ENCODE measurements around the gene RPLP1.

The RPLP1 gene

DNA sequence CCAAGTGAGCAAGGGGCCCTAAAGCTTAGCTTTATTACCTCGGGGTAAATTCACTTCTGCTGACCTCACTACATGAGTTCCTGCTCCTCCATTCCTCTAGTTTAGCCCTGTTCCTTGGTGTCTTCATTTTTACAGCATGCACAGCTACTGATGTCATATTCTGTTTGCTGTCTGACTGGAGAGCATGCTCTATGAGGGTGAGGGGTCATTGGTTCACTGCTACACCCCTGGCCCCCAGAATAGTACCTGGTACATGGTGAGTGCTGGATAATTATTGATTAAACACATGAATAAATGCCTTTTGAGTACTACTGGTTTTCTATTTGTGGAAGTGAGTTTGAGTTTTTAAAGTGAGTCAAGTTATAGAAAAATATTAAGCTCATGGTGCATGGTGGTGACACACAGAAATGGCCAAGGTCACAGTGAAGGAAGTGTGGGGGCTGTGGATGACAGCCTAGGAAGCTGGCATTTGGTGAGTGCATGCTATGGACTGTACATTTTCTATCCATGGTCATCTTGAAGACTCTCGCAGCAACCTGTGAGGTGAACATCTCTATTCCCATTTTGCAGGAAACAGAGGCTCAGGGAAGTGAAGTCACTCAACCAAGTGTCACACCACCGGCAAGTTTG, 34.0 kb downstream of the RPLP1 start (continued):
- TF ChIP-seq ZNF510 (tag by site-specific recombination; IDR thresholded peaks at IDR 0.05; ENCODE audit: insufficient replicate concordance) (no peak), ZNF707 (tag by site-specific recombination; IDR thresholded peaks at IDR 0.05) (no peak), ZNF433 (tag by site-specific recombination; IDR thresholded peaks at IDR 0.05; ENCODE audit: low read depth) (no peak)

DNA sequence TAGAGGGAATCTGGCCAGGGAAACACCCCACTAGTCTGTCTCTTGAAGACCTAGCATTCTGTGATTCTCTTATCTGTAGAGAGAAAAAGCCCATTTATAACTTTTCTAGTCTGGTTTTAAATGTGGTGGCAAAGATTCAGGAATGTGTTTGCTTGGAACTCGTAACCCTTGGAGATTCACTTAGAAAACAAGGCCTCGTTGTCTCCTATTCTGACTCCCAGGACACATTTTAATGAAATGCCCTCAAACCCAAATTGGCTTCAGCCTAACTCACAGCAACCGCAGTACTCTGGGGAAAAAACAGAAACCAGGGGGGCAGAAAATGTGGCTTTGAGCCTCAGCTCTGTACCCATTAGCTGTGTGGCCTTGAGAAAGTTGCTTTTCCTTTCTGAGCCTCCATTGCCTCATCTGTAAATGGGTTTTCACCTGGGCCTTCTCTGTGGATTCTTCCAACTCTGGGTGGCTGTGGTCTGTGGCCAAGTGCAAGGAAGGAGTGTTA, 36.5 kb downstream of the RPLP1 start:
- Histone ChIP-seq H3K9me3 (ENCODE audit: control insufficient read depth, insufficient read depth, low read depth, low read length) (no peaks in the 10 kb centered on the region), H3K4me1 (ENCODE audit: control insufficient read depth, insufficient read depth, low read length) (no peaks in the 10 kb centered on the region), H3K36me3 (ENCODE audit: control insufficient read depth in 2 of 2, insufficient read depth in 1 of 2, low read length in 2 of 2) (no peaks in the 10 kb centered on the region; a peak in 1 of 3 replicates), H3K4me3 (ENCODE audit: low read depth, low read length) (no peak overlapping the region), H3K27ac (ENCODE audit: extremely low read depth, low read depth, low read length) (no peak overlapping the region)
- CTCF ChIA-PET = interaction anchor here (0.7 to 1.1 kb wide), 2 partner anchors 240 to 875 kb away, joined by 3 read pairs; no protein-coding TSS in a partner anchor
- no peak for TF ChIP-seq YY2 (tag by site-specific recombination; IDR thresholded peaks at IDR 0.05)
- TF ChIP-seq ZNF23 (tag by site-specific recombination; IDR thresholded peaks at IDR 0.05; ENCODE audit: borderline replicate concordance) = no peak
- no peak for TF ChIP-seq ZNF473 (tag by site-specific recombination; IDR thresholded peaks at IDR 0.05)
- TF ChIP-seq ZSCAN23 (tag by site-specific recombination; IDR thresholded peaks at IDR 0.05) = no peak
- TF ChIP-seq SP2 (tag by site-specific recombination; IDR thresholded peaks at IDR 0.05) = no peak
- TF ChIP-seq PRDM1 (tag by site-specific recombination; IDR thresholded peaks at IDR 0.05) = no peak
- no peak for TF ChIP-seq ZNF48 (tag by site-specific recombination; IDR thresholded peaks at IDR 0.05)
- TF ChIP-seq ZNF548 (tag by site-specific recombination; IDR thresholded peaks at IDR 0.05) = no peak
- TF ChIP-seq, protein P1, sequence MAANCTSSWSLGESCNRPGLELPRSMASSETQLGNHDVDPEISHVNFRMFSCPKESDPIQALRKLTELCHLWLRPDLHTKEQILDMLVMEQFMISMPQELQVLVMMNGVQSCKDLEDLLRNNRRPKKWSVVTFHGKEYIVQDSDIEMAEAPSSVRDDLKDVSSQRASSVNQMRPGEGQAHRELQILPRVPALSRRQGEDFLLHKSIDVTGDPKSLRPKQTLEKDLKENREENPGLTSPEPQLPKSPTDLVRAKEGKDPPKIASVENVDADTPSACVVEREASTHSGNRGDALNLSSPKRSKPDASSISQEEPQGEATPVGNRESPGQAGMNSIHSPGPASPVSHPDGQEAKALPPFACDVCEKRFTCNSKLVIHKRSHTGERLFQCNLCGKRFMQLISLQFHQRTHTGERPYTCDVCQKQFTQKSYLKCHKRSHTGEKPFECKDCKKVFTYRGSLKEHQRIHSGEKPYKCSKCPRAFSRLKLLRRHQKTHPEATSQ (tag by site-specific recombination; IDR thresholded peaks at IDR 0.05) = no peak
- no peak for TF ChIP-seq ZNF785 (tag by site-specific recombination; IDR thresholded peaks at IDR 0.05)
- TF ChIP-seq ZXDB (tag by site-specific recombination; IDR thresholded peaks at IDR 0.05) = no peak
- TF ChIP-seq ZNF423 (tag by site-specific recombination; IDR thresholded peaks at IDR 0.05) = no peak
- TF ChIP-seq ZNF747 (tag by site-specific recombination; IDR thresholded peaks at IDR 0.05) = no peak
- POLR2A ChIA-PET = no interaction called here

DNA sequence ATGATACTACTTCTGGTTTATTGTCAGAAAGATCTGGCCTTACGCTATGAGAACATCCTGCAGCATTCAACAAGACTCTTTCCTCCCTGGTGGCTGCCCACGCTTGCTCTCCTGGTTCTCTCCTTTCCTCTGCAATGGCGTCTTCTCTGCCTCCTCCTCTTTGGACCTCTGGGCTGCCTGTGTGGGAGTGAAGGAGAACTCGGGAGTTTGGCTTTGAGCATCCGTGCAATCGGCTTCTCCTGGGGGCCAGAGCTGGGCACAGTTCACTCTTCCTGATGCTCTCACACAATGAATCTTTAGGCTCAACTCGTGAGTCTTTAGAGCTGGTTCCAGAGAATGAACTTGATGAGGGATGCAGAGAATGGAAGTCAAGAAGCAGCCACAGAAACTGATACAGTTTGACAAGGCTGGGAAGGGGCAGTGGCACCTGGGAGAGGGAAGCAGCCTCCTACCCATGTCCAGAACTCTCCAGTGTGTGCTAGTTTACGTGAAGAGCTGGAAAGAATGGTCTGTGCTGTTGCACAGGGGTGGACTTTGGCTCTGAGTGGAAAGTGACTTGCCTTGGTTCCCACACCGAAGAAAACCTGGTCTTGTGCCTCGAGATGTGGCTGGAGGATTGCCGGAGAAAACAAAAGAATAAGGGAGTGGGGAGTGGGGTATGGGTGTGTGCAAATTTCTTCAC, 37.9 kb downstream of the RPLP1 start:
- Histone ChIP-seq H3K9me3 (ENCODE audit: control insufficient read depth, insufficient read depth, low read depth, low read length) (no peaks in the 10 kb centered on the region), H3K4me3 (ENCODE audit: low read depth, low read length) (no peak overlapping the region), H3K27ac (ENCODE audit: extremely low read depth, low read depth, low read length) (no peak overlapping the region), H3K36me3 (ENCODE audit: control insufficient read depth in 2 of 2, insufficient read depth in 1 of 2, low read length in 2 of 2) (no peaks in the 10 kb centered on the region; a peak in 2 of 3 replicates), H3K4me1 (ENCODE audit: control insufficient read depth, insufficient read depth, low read length) (no peaks in the 10 kb centered on the region)
- ChIA-PET POLR2A (interaction anchor here (0.6 kb wide), 1 partner anchor 886 kb away, joined by 5 read pairs; no protein-coding TSS in a partner anchor), CTCF (interaction anchor here (0.9 to 1.2 kb wide), 2 partner anchors 12 to 15 kb away, joined by 3 to 4 read pairs; no protein-coding TSS in a partner anchor)
- TF ChIP-seq ZNF518A (tag by site-specific recombination; conservative IDR thresholded peaks at IDR 0.05; ENCODE audit: low read depth) = no peak
- TF ChIP-seq HOXC10 (CRISPR knock-in tag; IDR thresholded peaks at IDR 0.05) = no peak
- TF ChIP-seq ZNF544 (tag by site-specific recombination; IDR thresholded peaks at IDR 0.05) = no peak
- no peak for TF ChIP-seq ZNF558 (tag by site-specific recombination; IDR thresholded peaks at IDR 0.05)
- no peak for TF ChIP-seq ZNF221 (tag by site-specific recombination; IDR thresholded peaks at IDR 0.05; ENCODE audit: borderline replicate concordance)
- TF ChIP-seq ZNF660 (tag by site-specific recombination; IDR thresholded peaks at IDR 0.05) = no peak
- TF ChIP-seq ZFP3 (tag by site-specific recombination; IDR thresholded peaks at IDR 0.05; ENCODE audit: low read depth) = no peak
- no peak for TF ChIP-seq ZNF335 (tag by site-specific recombination; conservative IDR thresholded peaks at IDR 0.05)
- no peak for TF ChIP-seq ZBTB10 (tag by site-specific recombination; IDR thresholded peaks at IDR 0.05)

All from HEK293 (cell line).